GM12878 (cell line): ENCODE data around the gene GRM7. TPM values are rescaled to one million over a fixed set of nuclear protein-coding genes. Genes with fewer than 3 reads are reported as not detected.

Source experiments
- ATAC-seq: fragments of 200-7000 bp; cut with Tn5 transposase; 3 replicates; pipeline ENCODE4 v1.9.1; 2020; ENCODE audit warnings: mild to moderate bottlenecking, moderate library complexity
- BruUV-seq: library from RNA; stranded (reverse); fragments of 400-500 nt; replicated peaks from 2 replicates; lab custom pipeline; 2021; lab: Mats Ljungman, UMichigan
- CTCF ChIA-PET: fragments of 300-600 bp; sonication (Branson Sonifier 250); formaldehyde crosslinking; extraction: SDS; loops from one replicate; lab custom pipeline; 2021; ENCODE audit warnings: inconsistent platforms; lab: Yijun Ruan, JAX
- POLR2A ChIA-PET: fragments of 350-600 bp; formaldehyde crosslinking; extraction: SDS; loops from one replicate; lab custom pipeline; 2021; ENCODE audit warnings: inconsistent platforms; lab: Charles Lee
- RAD21 ChIA-PET: fragments of 300-600 bp; sonication (Branson Sonifier 250); formaldehyde crosslinking; loops from one replicate; lab custom pipeline; 2023; ENCODE audit warnings: antibody characterized with exemption; ENCODE audit not compliant: unreplicated experiment; lab: Charles Lee
- SMC1A ChIA-PET: fragments of 300-600 bp; sonication (Branson Sonifier 250); formaldehyde crosslinking; loops from one replicate; lab custom pipeline; 2023; ENCODE audit not compliant: unreplicated experiment, uncharacterized antibody; lab: Charles Lee
- DNase-seq: peaks from one replicate; pipeline ENCODE4 v3.0.0-alpha.2; 2011; ENCODE audit warnings: low read depth, low spot score
- FAIRE-seq: peaks from 3 replicates; lab custom pipeline; 2011; peaks lifted over from hg19 to GRCh38; lab: Jason Lieb, UNC
- H2AFZ ChIP-seq: 2 replicates; pipeline ENCODE4 v1.6.0; 2011; ENCODE audit warnings: low read depth, low read length, control low read depth; ENCODE audit not compliant: control insufficient read depth
- H3K27ac ChIP-seq: 2 replicates; pipeline ENCODE4 v1.5.1; 2011; ENCODE audit warnings: control low read depth; ENCODE audit not compliant: control insufficient read depth, insufficient read depth
- H3K27me3 ChIP-seq, 2 experiments: replicated peaks in 1 of 2; 2 replicates each; pipeline versions ENCODE4 v1.6.0 to v1.6.1; 2011; ENCODE audit warnings: low read length in 1 of 2; ENCODE audit not compliant: control insufficient read depth in 2 of 2, insufficient read depth in 2 of 2
- H3K36me3 ChIP-seq, 2 experiments: 2 replicates each; pipeline ENCODE4 v1.5.1; 2011; ENCODE audit warnings: low read length in 1 of 2; ENCODE audit not compliant: control insufficient read depth in 2 of 2, insufficient read depth in 2 of 2
- H3K4me1 ChIP-seq: 2 replicates; pipeline ENCODE4 v1.6.1; 2011; ENCODE audit warnings: mild to moderate bottlenecking, low read length, moderate library complexity, mixed read lengths; ENCODE audit not compliant: control insufficient read depth, insufficient read depth
- H3K4me2 ChIP-seq: 2 replicates; pipeline ENCODE4 v1.6.0; 2011; ENCODE audit warnings: control low read depth; ENCODE audit not compliant: control insufficient read depth, insufficient read depth
- H3K4me3 ChIP-seq: fragments of 200-600 bp; sonication (generic); 2 replicates; pipeline ENCODE4 v1.5.1; 2016
- H3K79me2 ChIP-seq: 2 replicates; pipeline ENCODE4 v1.6.0; 2011; ENCODE audit warnings: low read length; ENCODE audit not compliant: control insufficient read depth, insufficient read depth
- H3K9ac ChIP-seq: 2 replicates; pipeline ENCODE4 v1.8.0; 2011; ENCODE audit warnings: low read length, control low read depth, mixed read lengths; ENCODE audit not compliant: control insufficient read depth, insufficient read depth
- H3K9me3 ChIP-seq: replicated peaks from 3 replicates; pipeline ENCODE4 v1.5.1; 2011; ENCODE audit warnings: mild to moderate bottlenecking, low read length; ENCODE audit not compliant: control insufficient read depth, insufficient read depth
- H4K20me1 ChIP-seq: 2 replicates; pipeline ENCODE4 v1.6.0; 2011; ENCODE audit not compliant: control insufficient read depth, insufficient read depth
- ATF7 ChIP-seq: fragments of 450-650 bp; IDR thresholded peaks from 2 replicates; pipeline ENCODE4 v1.6.1; 2016; ENCODE audit warnings: low read depth, mild to moderate bottlenecking
- CEBPZ ChIP-seq: fragments of 150-350 bp; IDR thresholded peaks from 2 replicates; pipeline ENCODE4 v1.6.1; 2016; ENCODE audit warnings: low read depth, low read length
- E2F4 ChIP-seq: IDR thresholded peaks from 2 replicates; pipeline ENCODE4 v1.6.1; 2012; ENCODE audit warnings: low read depth, low read length, improper control_type of control experiment
- ELK1 ChIP-seq: IDR thresholded peaks from 2 replicates; pipeline ENCODE4 v1.6.1; 2012; ENCODE audit warnings: low read depth, low read length, improper control_type of control experiment
- EZH2 ChIP-seq: IDR thresholded peaks from 2 replicates; pipeline ENCODE4 v1.6.1; 2012; ENCODE audit warnings: low read depth, mild to moderate bottlenecking, control low read depth, inconsistent platforms, low read length, borderline replicate concordance; ENCODE audit not compliant: control insufficient read depth
- HDAC2 ChIP-seq: fragments of 200-600 bp; sonication (generic); IDR thresholded peaks from 2 replicates; pipeline ENCODE4 v1.6.1; 2017
- IRF4 ChIP-seq: IDR thresholded peaks from 2 replicates; pipeline ENCODE4 v1.6.1; 2011; ENCODE audit warnings: low read depth, low read length
- KLF5 ChIP-seq: fragments of 450-650 bp; IDR thresholded peaks from 2 replicates; pipeline ENCODE4 v1.6.1; 2014; ENCODE audit warnings: mild to moderate bottlenecking; ENCODE audit not compliant: partially characterized antibody
- MXI1 ChIP-seq: fragments of 150-350 bp; IDR thresholded peaks from 2 replicates; pipeline ENCODE4 v1.6.1; 2011; ENCODE audit warnings: low read depth, mild to moderate bottlenecking, inconsistent platforms, low read length, improper control_type of control experiment
- PAX5 ChIP-seq: IDR thresholded peaks from 2 replicates; pipeline ENCODE4 v1.6.1; 2011; ENCODE audit warnings: low read depth, low read length, borderline replicate concordance
- POLR2AphosphoS5 ChIP-seq: IDR thresholded peaks from 2 replicates; pipeline ENCODE4 v1.6.1; 2011; ENCODE audit warnings: mild to moderate bottlenecking, low read length, inconsistent platforms
- RBBP5 ChIP-seq: fragments of 200-600 bp; sonication (generic); conservative IDR thresholded peaks from 2 replicates; pipeline ENCODE4 v1.6.1; 2016
- RUNX3 ChIP-seq: IDR thresholded peaks from 2 replicates; pipeline ENCODE4 v1.6.1; 2012; ENCODE audit warnings: low read length, inconsistent platforms
- TCF3 ChIP-seq: IDR thresholded peaks from 2 replicates; pipeline ENCODE4 v1.6.1; 2012; ENCODE audit warnings: low read depth, mild to moderate bottlenecking, low read length, borderline replicate concordance; ENCODE audit not compliant: insufficient read depth
- YY1 ChIP-seq: IDR thresholded peaks from 2 replicates; pipeline ENCODE4 v1.6.1; 2011; ENCODE audit warnings: low read depth, mild to moderate bottlenecking, low read length
- ZBTB4 ChIP-seq: fragments of 450-650 bp; formaldehyde crosslinking; IDR thresholded peaks from 2 replicates; pipeline ENCODE4 v1.4.0; 2022; ENCODE audit warnings: mild to moderate bottlenecking, moderate library complexity
- WGBS: methylation state at CpG from one replicate; pipeline ENCODE4 v1.1.6; 2016; ENCODE audit warnings: low lambda C conversion rate; ENCODE audit not compliant: insufficient replicate concordance, insufficient coverage; ENCODE audit errors: missing lambda C conversion rate; 5-methylcytosine and 5-hydroxymethylcytosine counted together
- in situ Hi-C: fragments of 300-500 bp; cut with MboI; formaldehyde crosslinking; loops from 9 replicates; pipeline ENCODE4 v1.14.3; 2018; ENCODE audit warnings: mixed read lengths
- intact Hi-C: fragments of 100-400 bp; cut with micrococcal nuclease; formaldehyde crosslinking; loops from one replicate; pipeline ENCODE4 v1.14.2; 2022; ENCODE audit not compliant: unreplicated experiment
- polyA plus RNA-seq, 11 experiments: library from polyadenylated mRNA; depleted of rRNA in 4 of 11; unstranded in 6 of 11; stranded (reverse) in 5 of 11; fragments of >200 nt; fragmentation: Nextera tagmentation in 4 of 11; fragmentation: Illumina TruSeq in 1 of 11; extraction: Ambion mirVana in 4 of 11; extraction: Trizol in 1 of 11; gene quantifications; 1 replicate in 1 of 11; 2 replicates in 10 of 11; pipeline versions ENCODE4 v1.2.1 to v1.2.3, GENCODE V29; 2011 to 2016; ENCODE audit warnings: inconsistent platforms in 2 of 11, missing spikeins in 2 of 11, low read depth in 1 of 11
- total RNA-seq, 4 experiments: library from RNA; depleted of rRNA in 3 of 4; stranded (reverse); fragments of >200 nt in 3 of 4; fragmentation: Illumina TruSeq in 1 of 4; extraction: Trizol in 1 of 4; gene quantifications; 2 replicates each; pipeline versions ENCODE4 v1.2.1 to v1.2.3, GENCODE V29; 2013 to 2021

GRM7 gene
- total and polyA plus RNA-seq, 10 of the 15 experiments (the other 5 are each of a cell fraction or from before 2014, with no cell fraction given): not detected

- Histone ChIP-seq H4K20me1 (no peaks in the 10 kb centered on the region), H3K27ac (no peak overlapping the region), H3K36me3 (no peaks in the 10 kb centered on the region), H3K27me3 (no peaks in the 10 kb centered on the region), H3K79me2 (no peaks in the 10 kb centered on the region), H3K4me2 (no peak overlapping the region), H3K4me3 (no peak overlapping the region), H3K9ac (no peak overlapping the region), H3K4me1 (no peaks in the 10 kb centered on the region), H2AFZ (no peak overlapping the region), H3K9me3 (no peaks in the 10 kb centered on the region)
- in situ Hi-C loops: no loop called here
- FAIRE-seq (no peak), ATAC-seq (no peak), DNase-seq (no peak)
- POLR2A ChIA-PET: no interaction called here
- SMC1A ChIA-PET: interaction anchor here (1.2 kb wide), 1 partner anchor 10 kb away, joined by 4 read pairs; no protein-coding TSS in a partner anchor
- CTCF ChIA-PET: interaction anchor here (1.2 kb wide), 1 partner anchor 24 kb away, joined by 3 read pairs; no protein-coding TSS in a partner anchor
- 18% methylated on average over 5 of the region's 5 CpGs for WGBS
- intact Hi-C loops: no loop called here
- RAD21 ChIA-PET: no interaction called here
- BruUV-seq: no TSS peak
- TF ChIP-seq RBBP5: no peak
- TF ChIP-seq KLF5: no peak
- TF ChIP-seq PAX5: no peak
- TF ChIP-seq YY1: no peak
- TF ChIP-seq E2F4: no peak
- TF ChIP-seq ELK1: no peak
- TF ChIP-seq RUNX3: no peak
- TF ChIP-seq POLR2AphosphoS5: no peak
- no peak for TF ChIP-seq ATF7
- no peak for TF ChIP-seq IRF4
- no peak for TF ChIP-seq CEBPZ
- TF ChIP-seq ZBTB4 (CRISPR knock-in tag): no peak
- TF ChIP-seq EZH2: no peak
- no peak for TF ChIP-seq MXI1
- TF ChIP-seq HDAC2: no peak
- no peak for TF ChIP-seq TCF3
Observed at GRCh38 chr3:7015683-7016440, 154.9 kb downstream of the GRM7 start.
